HepG2 (cell line): ENCODE results near the gene RNF150. TPM values are rescaled to one million over a fixed set of nuclear protein-coding genes. Genes with fewer than 3 reads are reported as not detected.

Experiments used
- ATAC-seq: fragments of 200-7000 bp; cut with Tn5 transposase; 3 replicates; pipeline ENCODE4 v1.9.1; 2020; ENCODE audit warnings: mild to moderate bottlenecking, moderate library complexity
- BruUV-seq: library from RNA; stranded (reverse); fragments of 400-500 nt; replicated peaks from 2 replicates; lab custom pipeline; 2021; lab: Mats Ljungman, UMichigan
- CTCF ChIA-PET: fragments of 300-600 bp; formaldehyde crosslinking; extraction: SDS; loops from one replicate; lab custom pipeline; 2021; ENCODE audit warnings: low total read pairs, inconsistent platforms, low intra/inter-chr PET ratio; lab: Yijun Ruan, JAX
- POLR2A ChIA-PET: fragments of 350-600 bp; sonication (Branson Sonifier 250); formaldehyde crosslinking; loops from one replicate; lab custom pipeline; 2020; ENCODE audit warnings: antibody characterized with exemption, inconsistent platforms; lab: Yijun Ruan, JAX
- DNase-seq: peaks from one replicate; pipeline ENCODE4 v3.0.0-alpha.2; 2015; ENCODE audit warnings: low spot score
- FAIRE-seq: peaks from 3 replicates; lab custom pipeline; 2011; peaks lifted over from hg19 to GRCh38; lab: Jason Lieb, UNC
- H2AFZ ChIP-seq: one replicate; pipeline ENCODE4 v1.6.1; 2011; ENCODE audit warnings: low read length, inconsistent platforms
- H3K27ac ChIP-seq: fragments of 300-600 bp; 3 replicates; pipeline ENCODE4 v1.8.0; 2011; ENCODE audit warnings: mixed run types, mild to moderate bottlenecking, mixed read lengths, low read length, inconsistent platforms; ENCODE audit not compliant: insufficient read depth; ENCODE audit errors: extremely low read length
- H3K27me3 ChIP-seq, 2 experiments: fragments of 200-600 bp in 1 of 2; 2 replicates in 1 of 2; 3 replicates in 1 of 2; pipeline versions ENCODE4 v1.6.0 to v1.8.0; 2011; ENCODE audit warnings: low read length in 2 of 2, mild to moderate bottlenecking in 2 of 2, moderate library complexity in 2 of 2, inconsistent platforms in 1 of 2; ENCODE audit not compliant: insufficient read depth in 2 of 2, control insufficient read depth in 1 of 2
- H3K36me3 ChIP-seq, 2 experiments: fragments of 200-600 bp in 1 of 2; replicated peaks in 1 of 2; 2 replicates in 1 of 2; 3 replicates in 1 of 2; pipeline versions ENCODE4 v1.5.1 to v1.8.0; 2011; ENCODE audit warnings: low read length in 2 of 2, inconsistent platforms in 1 of 2; ENCODE audit not compliant: insufficient read depth in 2 of 2, control insufficient read depth in 1 of 2
- H3K4me1 ChIP-seq: 2 replicates; pipeline ENCODE4 v1.5.1; 2012; ENCODE audit warnings: low read length, inconsistent platforms; ENCODE audit not compliant: insufficient read depth
- H3K4me2 ChIP-seq: 2 replicates; pipeline ENCODE4 v1.6.0; 2011; ENCODE audit warnings: low read depth, low read length, inconsistent platforms
- H3K4me3 ChIP-seq, 3 experiments: fragments of 200-600 bp in 1 of 3; sonication (generic), shearing (Covaris generic) in 1 of 3; replicated peaks in 1 of 3; 2 replicates each; pipeline ENCODE4 v1.5.1; 2011 to 2016; ENCODE audit warnings: low read length in 3 of 3, inconsistent platforms in 2 of 3, low read depth in 2 of 3, mild to moderate bottlenecking in 2 of 3, control low read depth in 1 of 3, mixed read lengths in 1 of 3; ENCODE audit not compliant: insufficient read depth in 1 of 3
- H3K79me2 ChIP-seq: one replicate; pipeline ENCODE4 v1.6.1; 2011; ENCODE audit warnings: low read length, inconsistent platforms; ENCODE audit not compliant: insufficient read depth
- H3K9ac ChIP-seq: 2 replicates; pipeline ENCODE4 v1.6.0; 2011; ENCODE audit warnings: mild to moderate bottlenecking, low read depth, low read length, inconsistent platforms; ENCODE audit not compliant: insufficient read depth
- H3K9me3 ChIP-seq: 2 replicates; pipeline ENCODE4 v1.5.1; 2012; ENCODE audit warnings: mild to moderate bottlenecking, low read length
- H4K20me1 ChIP-seq: 2 replicates; pipeline ENCODE4 v1.6.0; 2011; ENCODE audit warnings: inconsistent platforms, mild to moderate bottlenecking, low read length, moderate library complexity; ENCODE audit not compliant: insufficient read depth
- CEBPZ ChIP-seq: IDR thresholded peaks from 2 replicates; pipeline ENCODE4 v1.6.1; 2012; ENCODE audit warnings: low read length, improper control_type of control experiment
- EED ChIP-seq: sonication (generic); formaldehyde crosslinking; IDR thresholded peaks from 2 replicates; pipeline ENCODE4 v1.5.0; 2020; ENCODE audit warnings: mild to moderate bottlenecking, missing genetic modification reagents
- MATR3 ChIP-seq: sonication (generic); formaldehyde crosslinking; IDR thresholded peaks from 2 replicates; pipeline ENCODE4 v1.4.0; 2020; ENCODE audit warnings: missing genetic modification reagents
- MAZ ChIP-seq, 2 experiments: sonication (generic) in 1 of 2; formaldehyde crosslinking in 1 of 2; IDR thresholded peaks; 2 replicates each; pipeline versions ENCODE4 v1.5.0 to v1.6.1; 2012 to 2020; ENCODE audit warnings: low read depth in 2 of 2, mild to moderate bottlenecking in 2 of 2, borderline replicate concordance in 1 of 2, improper control_type of control experiment in 1 of 2, low read length in 1 of 2, missing genetic modification reagents in 1 of 2, moderate library complexity in 1 of 2
- MZF1 ChIP-seq: sonication (generic); formaldehyde crosslinking; IDR thresholded peaks from 2 replicates; pipeline ENCODE4 v1.8.1; 2023; ENCODE audit warnings: mild to moderate bottlenecking, missing genetic modification reagents, borderline replicate concordance
- NR2F2 ChIP-seq: IDR thresholded peaks from 2 replicates; pipeline ENCODE4 v1.6.1; 2012; ENCODE audit warnings: low read depth, inconsistent platforms, borderline replicate concordance
- NRL ChIP-seq: sonication (generic); formaldehyde crosslinking; IDR thresholded peaks from 2 replicates; pipeline ENCODE4 v1.5.0; 2020; ENCODE audit warnings: missing genetic modification reagents, mild to moderate bottlenecking, moderate library complexity, borderline replicate concordance
- RXRB ChIP-seq: IDR thresholded peaks from 2 replicates; pipeline ENCODE4 v1.6.1; 2016; ENCODE audit warnings: borderline replicate concordance, missing genetic modification reagents, missing compliant biosample characterization
- SIX1 ChIP-seq: sonication (generic); formaldehyde crosslinking; IDR thresholded peaks from 2 replicates; pipeline ENCODE4 v1.4.0; 2020; ENCODE audit warnings: missing genetic modification reagents, borderline replicate concordance
- STAG1 ChIP-seq: sonication (generic); formaldehyde crosslinking; IDR thresholded peaks from 2 replicates; pipeline ENCODE4 v1.4.0; 2020; ENCODE audit warnings: missing genetic modification reagents
- ZBTB10 ChIP-seq: sonication (generic); formaldehyde crosslinking; IDR thresholded peaks from 2 replicates; pipeline ENCODE4 v1.4.0; 2020; ENCODE audit warnings: missing genetic modification reagents, borderline replicate concordance
- ZNF468 ChIP-seq: sonication (generic); formaldehyde crosslinking; IDR thresholded peaks from 2 replicates; pipeline ENCODE4 v1.8.0; 2022; ENCODE audit warnings: mild to moderate bottlenecking, moderate library complexity, missing genetic modification reagents
- ZNF747 ChIP-seq: sonication (generic); formaldehyde crosslinking; IDR thresholded peaks from 2 replicates; pipeline ENCODE4 v1.8.1; 2023; ENCODE audit warnings: missing genetic modification reagents, mild to moderate bottlenecking, borderline replicate concordance
- WGBS: methylation state at CpG from one replicate; pipeline ENCODE4 v1.1.6; 2017; ENCODE audit warnings: low lambda C conversion rate; 5-methylcytosine and 5-hydroxymethylcytosine counted together
- in situ Hi-C: cut with HindIII; loops from 2 replicates; pipeline ENCODE4 v1.10.0; 2017; ENCODE audit warnings: low pct_unique_long_range_greater_than_20kb; ENCODE audit not compliant: extremely low pct_ligation_motif_present
- intact Hi-C: fragments of 100-400 bp; cut with micrococcal nuclease; formaldehyde crosslinking; loops from one replicate; pipeline ENCODE4 v1.10.0; 2022; ENCODE audit not compliant: unreplicated experiment
- polyA plus RNA-seq, 8 experiments: library from polyadenylated mRNA; depleted of rRNA in 3 of 8; stranded (reverse) in 7 of 8; unstranded in 1 of 8; fragments of >200 nt; fragmentation: Illumina TruSeq in 4 of 8; extraction: Trizol in 4 of 8; gene quantifications; 2 replicates each; pipeline versions ENCODE4 v1.2.1 to v1.2.3, GENCODE V29; 2011 to 2016; ENCODE audit warnings: low read depth in 4 of 8, missing spikeins in 1 of 8, mixed read lengths in 1 of 8; ENCODE audit not compliant: insufficient read depth in 1 of 8
- total RNA-seq, 5 experiments: library from RNA; depleted of rRNA; stranded (reverse); fragments of >200 nt; fragmentation: Illumina TruSeq; extraction: Trizol; gene quantifications; 2 replicates each; pipeline ENCODE4 v1.2.3, GENCODE V29; 2016; ENCODE audit warnings: low read depth in 1 of 5
- TF ChIP-seq, protein P1 (sequence below): sonication (generic); formaldehyde crosslinking; IDR thresholded peaks from 2 replicates; pipeline ENCODE4 v1.5.1; 2020; ENCODE audit warnings: missing genetic modification reagents, mild to moderate bottlenecking, borderline replicate concordance

RNF150 gene
- total and polyA plus RNA-seq, 2 of the 13 experiments (the other 11 are each of a cell fraction or from before 2014, with no cell fraction given): 0.02 to 0.03 TPM

DNA sequence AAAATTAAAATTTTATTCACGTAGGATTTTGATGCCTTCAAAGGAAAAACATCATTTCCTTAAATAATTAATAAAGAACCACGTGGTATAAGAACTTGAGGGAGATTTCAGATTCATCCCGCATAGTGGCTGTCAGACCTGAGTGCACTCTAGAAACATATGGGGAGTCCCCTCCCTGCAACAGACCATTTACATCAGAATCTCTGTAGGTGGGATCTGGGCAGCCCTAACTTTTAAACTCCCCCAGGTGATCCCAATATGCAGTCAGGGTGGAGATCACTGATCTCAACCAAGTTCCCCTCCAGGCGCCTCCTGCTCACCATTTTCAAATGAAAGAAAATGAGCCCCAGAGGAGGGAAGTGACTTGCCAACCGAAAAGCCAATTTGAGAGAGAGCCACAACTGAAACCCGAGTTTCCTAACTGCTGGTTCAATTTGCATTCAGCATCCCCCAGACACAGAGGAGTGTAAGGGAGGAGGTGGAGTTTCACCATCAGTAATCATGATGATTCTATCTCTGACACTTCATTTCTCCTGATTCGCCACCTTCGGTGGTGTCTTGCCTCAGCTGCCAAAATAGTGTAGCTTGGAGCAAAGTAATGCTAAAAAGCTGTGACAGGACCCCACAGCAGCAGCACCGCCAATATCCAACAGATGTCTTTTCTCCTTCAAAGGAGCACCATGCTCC lies 11.4 kb downstream of the RNF150 start:
- DNase-seq (no peak), ATAC-seq (no peak), FAIRE-seq (no peak)
- POLR2A ChIA-PET: no interaction called here
- TF ChIP-seq ZNF468 (CRISPR knock-in tag): no peak
- TF ChIP-seq RXRB (CRISPR knock-in tag): no peak
- no peak for TF ChIP-seq ZNF747 (CRISPR knock-in tag)
- no peak for TF ChIP-seq MZF1
- no peak for TF ChIP-seq NRL
- TF ChIP-seq STAG1 (CRISPR knock-in tag): no peak
- TF ChIP-seq EED (CRISPR knock-in tag): no peak
- no peak for TF ChIP-seq MAZ (IDR thresholded peaks at IDR 0.05; ENCODE audit: borderline replicate concordance, low read depth, low read length)
- no peak for TF ChIP-seq MAZ (CRISPR knock-in tag; IDR thresholded peaks at IDR 0.05; ENCODE audit: low read depth)
- TF ChIP-seq ZBTB10 (CRISPR knock-in tag): no peak
- TF ChIP-seq, protein P1, sequence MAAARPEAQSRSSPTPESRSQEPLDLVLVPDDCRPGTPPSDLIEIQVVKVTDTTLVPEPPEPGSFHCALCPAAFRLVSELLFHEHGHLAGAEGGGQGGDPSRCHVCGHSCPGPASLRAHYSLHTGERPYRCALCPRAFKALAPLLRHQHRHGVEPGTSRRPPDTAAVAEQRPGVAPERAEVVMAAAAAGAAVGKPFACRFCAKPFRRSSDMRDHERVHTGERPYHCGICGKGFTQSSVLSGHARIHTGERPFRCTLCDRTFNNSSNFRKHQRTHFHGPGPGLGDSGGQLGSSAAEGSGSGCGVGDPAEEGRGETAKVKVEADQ (CRISPR knock-in tag): no peak
- no peak for TF ChIP-seq NR2F2
- TF ChIP-seq MATR3 (CRISPR knock-in tag): no peak
- TF ChIP-seq CEBPZ: no peak
- TF ChIP-seq SIX1 (CRISPR knock-in tag): no peak
- Histone ChIP-seq H3K27me3 (no peaks in the 10 kb centered on the region), H2AFZ (no peak overlapping the region), H3K36me3 (no peaks in the 10 kb centered on the region), H3K27ac (no peak overlapping the region), H4K20me1 (no peaks in the 10 kb centered on the region), H3K4me2 (no peak overlapping the region), H3K9me3 (no peaks in the 10 kb centered on the region), H3K9ac (no peak overlapping the region), H3K4me1 (no peaks in the 10 kb centered on the region), H3K79me2 (no peaks in the 10 kb centered on the region), H3K4me3 (no peak overlapping the region)
- CTCF ChIA-PET: no interaction called here
- in situ Hi-C loops: no loop called here
- intact Hi-C loops: no loop called here
- no TSS peak for BruUV-seq
- 42% methylated on average over 8 of the region's 9 CpGs for WGBS
